Measurements from ENCODE around the gene MC5R.

Gene MC5R

GRCh38 chr18:13809531-13810255, 14.3 kb upstream of the MC5R start:
- no peak for DNase-seq (ENCODE audit: low spot score)
- TF ChIP-seq, protein P1, sequence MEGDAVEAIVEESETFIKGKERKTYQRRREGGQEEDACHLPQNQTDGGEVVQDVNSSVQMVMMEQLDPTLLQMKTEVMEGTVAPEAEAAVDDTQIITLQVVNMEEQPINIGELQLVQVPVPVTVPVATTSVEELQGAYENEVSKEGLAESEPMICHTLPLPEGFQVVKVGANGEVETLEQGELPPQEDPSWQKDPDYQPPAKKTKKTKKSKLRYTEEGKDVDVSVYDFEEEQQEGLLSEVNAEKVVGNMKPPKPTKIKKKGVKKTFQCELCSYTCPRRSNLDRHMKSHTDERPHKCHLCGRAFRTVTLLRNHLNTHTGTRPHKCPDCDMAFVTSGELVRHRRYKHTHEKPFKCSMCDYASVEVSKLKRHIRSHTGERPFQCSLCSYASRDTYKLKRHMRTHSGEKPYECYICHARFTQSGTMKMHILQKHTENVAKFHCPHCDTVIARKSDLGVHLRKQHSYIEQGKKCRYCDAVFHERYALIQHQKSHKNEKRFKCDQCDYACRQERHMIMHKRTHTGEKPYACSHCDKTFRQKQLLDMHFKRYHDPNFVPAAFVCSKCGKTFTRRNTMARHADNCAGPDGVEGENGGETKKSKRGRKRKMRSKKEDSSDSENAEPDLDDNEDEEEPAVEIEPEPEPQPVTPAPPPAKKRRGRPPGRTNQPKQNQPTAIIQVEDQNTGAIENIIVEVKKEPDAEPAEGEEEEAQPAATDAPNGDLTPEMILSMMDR (conservative IDR thresholded peaks at IDR 0.05; ENCODE audit: low read depth): no peak
- H3K27ac ChIP-seq: no peak overlapping the region
- ChIA-PET POLR2A (ENCODE audit: low non-redundant PET) (no interaction called here), CTCF (no interaction called here)

- no peak for DNase-seq (ENCODE audit: low spot score)
- TF ChIP-seq, protein P1 (conservative IDR thresholded peaks at IDR 0.05; ENCODE audit: low read depth): no peak
- CTCF ChIA-PET: interaction anchor here (0.6 kb wide), 1 partner anchor 131 kb away, joined by 3 read pairs; no protein-coding TSS in a partner anchor
- H3K27ac ChIP-seq: no peak overlapping the region
- POLR2A ChIA-PET (ENCODE audit: low non-redundant PET): no interaction called here
Measured at GRCh38 chr18:13810950-13811485, 12.9 kb upstream of the MC5R start.

DNA sequence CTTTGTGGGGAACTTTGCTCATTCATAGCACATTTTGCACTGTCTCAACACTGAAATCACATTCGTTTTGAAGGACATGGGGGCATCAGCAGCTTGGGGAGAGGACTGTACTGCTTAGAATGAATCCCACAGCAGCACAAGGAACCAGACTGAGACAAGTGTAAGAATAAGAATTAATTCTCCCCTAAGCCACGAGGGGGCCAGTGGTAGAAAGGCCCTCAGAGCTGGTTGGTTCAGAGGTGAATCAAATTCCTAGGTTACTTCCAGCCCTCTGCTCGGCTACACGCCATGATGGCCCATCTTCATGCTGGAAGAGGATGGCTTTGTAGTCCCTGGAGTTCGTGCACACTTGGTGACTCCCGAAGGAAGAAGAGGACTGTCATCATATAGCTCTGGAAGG, 12.0 kb upstream of the MC5R start:
- POLR2A ChIA-PET (ENCODE audit: low non-redundant PET): no interaction called here
- H3K27ac ChIP-seq: no peak overlapping the region
- DNase-seq (ENCODE audit: low spot score): no peak
- TF ChIP-seq, protein P1 (conservative IDR thresholded peaks at IDR 0.05; ENCODE audit: low read depth): no peak
- CTCF ChIA-PET: interaction anchor here (0.6 to 2.1 kb wide), 5 partner anchors 8 to 604 kb away, joined by 3 to 8 read pairs (median 3); no protein-coding TSS in a partner anchor

- DNase-seq (ENCODE audit: low spot score): peak; percentile 81
- ChIA-PET POLR2A (ENCODE audit: low non-redundant PET) (no interaction called here), CTCF (interaction anchor here (0.5 to 2.1 kb wide), 12 partner anchors 10 to 594 kb away, joined by 3 to 8 read pairs (median 4); partner anchors contain the start of gene MC5R)
- H3K27ac ChIP-seq: no peak overlapping the region
- TF ChIP-seq, protein P1 (conservative IDR thresholded peaks at IDR 0.05; ENCODE audit: low read depth): peak; percentile 89
Measured at GRCh38 chr18:13813271-13813849, 10.6 kb upstream of the MC5R start.

GRCh38 chr18:13826209-13826608, 2.3 kb downstream of the MC5R start:
- TF ChIP-seq, protein P1 (conservative IDR thresholded peaks at IDR 0.05; ENCODE audit: low read depth): no peak
- ChIA-PET POLR2A (ENCODE audit: low non-redundant PET) (no interaction called here), CTCF (no interaction called here)
- no peak overlapping the region for H3K27ac ChIP-seq
- DNase-seq (ENCODE audit: low spot score): no peak

GRCh38 chr18:13831864-13832508, 8.0 kb downstream of the MC5R start:
- TF ChIP-seq, protein P1 (conservative IDR thresholded peaks at IDR 0.05; ENCODE audit: low read depth): no peak
- CTCF ChIA-PET: interaction anchor here (0.6 to 0.9 kb wide), 2 partner anchors 19 to 556 kb away, joined by 3 read pairs; no protein-coding TSS in a partner anchor
- no peak overlapping the region for H3K27ac ChIP-seq
- POLR2A ChIA-PET (ENCODE audit: low non-redundant PET): no interaction called here
- peak; percentile 15 for DNase-seq (ENCODE audit: low spot score)
